IMR-90 (cell line): ENCODE measurements around the gene F13A1. TPM values are rescaled to one million over a fixed set of nuclear protein-coding genes. Genes with fewer than 3 reads are reported as not detected.

Experiments used
- ATAC-seq: fragments of 200-7000 bp; cut with Tn5 transposase; 2 replicates; pipeline ENCODE4 v1.9.1; 2020; ENCODE audit warnings: low read depth, mild to moderate bottlenecking, moderate library complexity
- BruUV-seq: library from RNA; stranded (reverse); fragments of 400-500 nt; replicated peaks from 2 replicates; lab custom pipeline; 2021; lab: Mats Ljungman, UMichigan
- CTCF ChIA-PET: fragments of 300-600 bp; formaldehyde crosslinking; extraction: SDS; loops from one replicate; lab custom pipeline; 2021; ENCODE audit warnings: antibody characterized with exemption; lab: Yijun Ruan, JAX
- POLR2A ChIA-PET: fragments of 300-600 bp; sonication (Branson Sonifier 250); formaldehyde crosslinking; loops from one replicate; lab custom pipeline; 2022; ENCODE audit warnings: antibody characterized with exemption; ENCODE audit not compliant: unreplicated experiment; lab: Charles Lee
- DNase-seq: peaks from one replicate; pipeline ENCODE4 v3.0.0; 2013
- H2AFZ ChIP-seq: replicated peaks from 2 replicates; pipeline ENCODE3; 2013; ENCODE audit warnings: low read length, mild to moderate bottlenecking; ENCODE audit not compliant: poor library complexity
- H2AK5ac ChIP-seq: 2 replicates; pipeline ENCODE4 v1.6.1; 2013; ENCODE audit warnings: low read depth, low read length, inconsistent platforms
- H2AK9ac ChIP-seq: replicated peaks from 2 replicates; pipeline ENCODE3; 2013; ENCODE audit warnings: mild to moderate bottlenecking, low read depth, low read length, moderate library complexity; ENCODE audit not compliant: poor library complexity
- H2BK120ac ChIP-seq: 2 replicates; pipeline ENCODE4 v1.6.1; 2013; ENCODE audit warnings: low read depth, low read length, inconsistent platforms
- H2BK15ac ChIP-seq: 3 replicates; pipeline ENCODE4 v1.6.1; 2013; ENCODE audit warnings: low read depth, low read length, inconsistent platforms
- H2BK20ac ChIP-seq: 2 replicates; pipeline ENCODE4 v1.6.1; 2013; ENCODE audit warnings: low read depth, mild to moderate bottlenecking, inconsistent platforms, low read length, moderate library complexity
- H2BK5ac ChIP-seq: 2 replicates; pipeline ENCODE4 v1.6.1; 2013; ENCODE audit warnings: mild to moderate bottlenecking, low read depth, low read length, inconsistent platforms; ENCODE audit not compliant: poor library complexity, severe bottlenecking
- H3K14ac ChIP-seq: replicated peaks from 2 replicates; pipeline ENCODE4 v1.6.1; 2013; ENCODE audit warnings: low read depth, low read length, inconsistent platforms
- H3K18ac ChIP-seq: 2 replicates; pipeline ENCODE4 v1.6.1; 2013; ENCODE audit warnings: low read depth, low read length, control low read depth
- H3K23ac ChIP-seq: 2 replicates; pipeline ENCODE4 v1.6.1; 2013; ENCODE audit warnings: low read depth, low read length, inconsistent platforms
- H3K27ac ChIP-seq: 2 replicates; pipeline ENCODE4 v1.5.1; 2013; ENCODE audit warnings: mild to moderate bottlenecking, control low read depth, low read length; ENCODE audit not compliant: insufficient read depth
- H3K27me3 ChIP-seq: 2 replicates; pipeline ENCODE4 v1.6.1; 2013; ENCODE audit warnings: low read length; ENCODE audit not compliant: control insufficient read depth, insufficient read depth
- H3K36me3 ChIP-seq: 2 replicates; pipeline ENCODE4 v1.6.1; 2013; ENCODE audit warnings: low read length, mixed read lengths; ENCODE audit not compliant: control insufficient read depth, insufficient read depth
- H3K4ac ChIP-seq: 2 replicates; pipeline ENCODE4 v1.6.1; 2013; ENCODE audit warnings: low read depth, low read length, inconsistent platforms
- H3K4me1 ChIP-seq: 2 replicates; pipeline ENCODE4 v1.6.1; 2013; ENCODE audit warnings: low read length, mixed read lengths; ENCODE audit not compliant: control insufficient read depth, insufficient read depth
- H3K4me2 ChIP-seq: 2 replicates; pipeline ENCODE4 v1.6.1; 2013; ENCODE audit warnings: low read depth, mild to moderate bottlenecking, control low read depth, low read length, moderate library complexity
- H3K4me3 ChIP-seq: 2 replicates; pipeline ENCODE4 v1.5.1; 2013; ENCODE audit warnings: low read depth, mild to moderate bottlenecking, control low read depth, low read length, moderate library complexity; ENCODE audit not compliant: insufficient read depth
- H3K56ac ChIP-seq: 2 replicates; pipeline ENCODE4 v1.6.1; 2013; ENCODE audit warnings: low read length, inconsistent platforms; ENCODE audit not compliant: insufficient read depth; ENCODE audit errors: extremely low read depth
- H3K79me1 ChIP-seq, 2 experiments: 2 replicates each; pipeline ENCODE4 v1.6.1; 2013; ENCODE audit warnings: low read length in 2 of 2, inconsistent platforms in 1 of 2, low read depth in 1 of 2
- H3K9ac ChIP-seq: 2 replicates; pipeline ENCODE4 v1.6.1; 2013; ENCODE audit warnings: low read depth, low read length, control low read depth
- H3K9me1 ChIP-seq: 2 replicates; pipeline ENCODE4 v1.6.1; 2013; ENCODE audit warnings: low read length, inconsistent platforms; ENCODE audit not compliant: insufficient read depth
- H3K9me3 ChIP-seq: 2 replicates; pipeline ENCODE4 v1.6.1; 2013; ENCODE audit warnings: low read length; ENCODE audit not compliant: control insufficient read depth, insufficient read depth
- H4K20me1 ChIP-seq: 2 replicates; pipeline ENCODE4 v1.6.1; 2013; ENCODE audit warnings: low read length, inconsistent platforms; ENCODE audit not compliant: insufficient read depth
- H4K5ac ChIP-seq: 2 replicates; pipeline ENCODE4 v1.6.1; 2013; ENCODE audit warnings: mild to moderate bottlenecking, low read depth, low read length, control low read depth
- H4K8ac ChIP-seq, 2 experiments: 2 replicates each; pipeline ENCODE4 v1.6.1; 2013; ENCODE audit warnings: low read depth in 2 of 2, low read length in 2 of 2, control low read depth in 1 of 2, inconsistent platforms in 1 of 2
- H4K91ac ChIP-seq: 2 replicates; pipeline ENCODE4 v1.6.1; 2013; ENCODE audit warnings: low read depth, low read length, inconsistent platforms; ENCODE audit not compliant: insufficient read depth
- CHD1 ChIP-seq: IDR thresholded peaks from 2 replicates; pipeline ENCODE4 v1.6.1; 2012; ENCODE audit warnings: low read depth, low read length, improper control_type of control experiment
- RCOR1 ChIP-seq: IDR thresholded peaks from 2 replicates; pipeline ENCODE4 v1.6.1; 2012; ENCODE audit warnings: mild to moderate bottlenecking, low read length, improper control_type of control experiment; ENCODE audit not compliant: insufficient replicate concordance
- WGBS, 2 experiments: methylation state at CpG; one replicate each; pipeline versions ENCODE4 v1.1.5 to v1.1.7; 2013; ENCODE audit warnings: missing lambda C conversion rate in 2 of 2; ENCODE audit not compliant: insufficient read length in 1 of 2; ENCODE audit errors: extremely low coverage in 2 of 2; 5-methylcytosine and 5-hydroxymethylcytosine counted together
- dilution Hi-C: fragments of 300-500 bp; cut with HindIII; formaldehyde crosslinking; loops from one replicate; pipeline ENCODE4 v1.14.3; 2018; ENCODE audit warnings: low sequenced_read_pairs; ENCODE audit not compliant: unreplicated experiment
- in situ Hi-C: fragments of 300-500 bp; cut with MboI; formaldehyde crosslinking; loops from 3 replicates; pipeline ENCODE4 v1.14.3; 2019; ENCODE audit warnings: low sequenced_read_pairs, inconsistent platforms, mixed read lengths
- intact Hi-C: fragments of 100-400 bp; cut with micrococcal nuclease; formaldehyde crosslinking; loops from 2 replicates; pipeline ENCODE4 v1.10.0; 2022
- polyA plus RNA-seq, 3 experiments: library from polyadenylated mRNA; depleted of rRNA; stranded (reverse); fragments of >200 nt; gene quantifications; 2 replicates each; pipeline ENCODE4 v1.2.3, GENCODE V29; 2012; ENCODE audit warnings: low replicate concordance in 1 of 3
- total RNA-seq: library from RNA; depleted of rRNA; stranded (reverse); fragments of >200 nt; gene quantifications from 2 replicates; pipeline ENCODE4 v1.2.3, GENCODE V29; 2012

Gene F13A1
- total and polyA plus RNA-seq, 2 of the 4 experiments (the other 2 are of a cell fraction), result not detected

DNA sequence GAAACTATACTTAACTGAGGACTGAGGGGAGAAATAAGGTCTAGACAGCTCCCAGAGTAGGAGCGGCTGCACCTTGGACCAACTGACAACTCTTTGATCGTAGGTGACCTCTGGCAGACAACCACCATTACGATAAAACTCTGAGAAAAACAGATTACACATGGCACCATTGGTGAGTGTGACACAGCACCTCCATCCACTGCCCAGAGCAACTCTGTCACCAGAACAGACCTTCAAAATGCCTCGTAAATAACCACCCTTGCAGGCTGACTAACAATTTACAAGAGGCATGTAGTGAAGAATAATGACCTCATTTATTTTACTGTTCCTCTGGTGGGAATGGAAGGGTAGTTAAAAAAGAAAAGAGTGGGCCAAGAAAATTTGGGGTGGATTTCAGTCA lies 64.2 kb downstream of the F13A1 start:
- Histone ChIP-seq H3K9ac (no peak overlapping the region), H3K27me3 (no peaks in the 10 kb centered on the region), H4K8ac (no peak overlapping the region), H2BK120ac (no peak overlapping the region), H3K4me1 (no peaks in the 10 kb centered on the region), H4K5ac (no peak overlapping the region), H2AK5ac (no peak overlapping the region), H3K23ac (no peak overlapping the region), H3K36me3 (no peaks in the 10 kb centered on the region), H3K56ac (no peak overlapping the region), H3K4me2 (no peak overlapping the region), H4K20me1 (no peaks in the 10 kb centered on the region), H3K27ac (no peak overlapping the region), H3K4ac (no peak overlapping the region), H3K9me3 (peaks cover 12% of the 10 kb centered on the region), H3K18ac (no peak overlapping the region), H3K79me1 (no peaks in the 10 kb centered on the region), H4K91ac (no peak overlapping the region), H2BK20ac (no peak overlapping the region), H3K9me1 (no peaks in the 10 kb centered on the region), H2BK5ac (no peak overlapping the region), H2AFZ (no peak overlapping the region), H2BK15ac (no peak overlapping the region), H3K14ac (no peak overlapping the region), H3K4me3 (no peak overlapping the region), H2AK9ac (no peak overlapping the region)
- dilution Hi-C loops, result no loop called here
- TF ChIP-seq CHD1 (no peak), RCOR1 (no peak)
- BruUV-seq, result no TSS peak
- 0% methylated on average over 1 of the region's 4 CpGs; no CpG with 5 or more reads in 1 of the 2 experiments for WGBS, 2 experiments
- ATAC-seq, result no peak
- intact Hi-C loops, result no loop called here
- ChIA-PET POLR2A (no interaction called here), CTCF (no interaction called here)
- no peak for DNase-seq
- in situ Hi-C loops, result no loop called here
